Hippocampal formation (tissue), 2 donors: ENCODE measurements around the gene KRTAP4-3.
"Not testable (repeated sequence)": the region's sequence is repeated elsewhere in the genome, so short reads cannot be mapped to it uniquely, and the experiment has no call there.

Experiments
- DNase-seq, 2 donors: peaks; one replicate each; lab custom pipeline; 2025; lab: John Stamatoyannopoulos, UW

The KRTAP4-3 gene

DNA sequence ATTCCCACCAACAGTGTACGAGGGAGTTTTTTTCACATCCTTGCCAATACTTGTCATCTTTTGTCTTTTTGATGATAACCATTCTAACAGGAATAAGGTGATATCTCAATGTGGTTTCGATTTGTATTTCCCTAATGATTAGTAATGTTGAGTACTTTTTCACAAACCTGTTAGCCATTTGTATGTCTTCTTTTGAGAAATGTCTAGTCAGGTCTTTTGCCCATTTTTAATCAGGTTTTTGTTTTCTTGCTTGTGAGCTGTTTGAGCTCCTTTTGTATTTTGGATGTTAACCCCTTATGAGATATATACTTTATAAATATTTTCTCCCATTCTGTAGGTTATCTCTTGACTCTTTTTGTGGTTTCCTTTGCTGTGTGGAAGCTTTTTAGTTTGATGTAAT lies 16.5 kb downstream of the KRTAP4-3 start:
- no peak for DNase-seq

DNA sequence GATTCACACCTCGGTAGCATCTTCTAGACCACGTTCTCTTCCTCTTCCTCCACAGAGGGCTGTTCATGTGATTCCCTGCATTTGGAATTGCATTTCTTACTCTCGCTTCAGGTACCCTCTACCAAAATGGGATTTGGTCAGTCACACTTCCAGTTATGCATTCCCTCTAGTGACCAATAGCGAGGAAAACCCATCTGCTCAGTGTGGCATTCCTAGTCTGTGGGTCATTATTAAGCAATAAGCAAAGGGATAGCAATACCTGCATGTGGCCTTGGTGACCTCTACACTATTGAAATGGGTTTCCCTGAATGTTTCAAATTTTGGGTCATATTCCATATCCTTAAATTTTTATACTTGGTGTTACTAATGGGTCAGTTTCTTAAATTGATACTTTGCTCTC lies 18.0 kb downstream of the KRTAP4-3 start:
- DNase-seq = no peak

DNA sequence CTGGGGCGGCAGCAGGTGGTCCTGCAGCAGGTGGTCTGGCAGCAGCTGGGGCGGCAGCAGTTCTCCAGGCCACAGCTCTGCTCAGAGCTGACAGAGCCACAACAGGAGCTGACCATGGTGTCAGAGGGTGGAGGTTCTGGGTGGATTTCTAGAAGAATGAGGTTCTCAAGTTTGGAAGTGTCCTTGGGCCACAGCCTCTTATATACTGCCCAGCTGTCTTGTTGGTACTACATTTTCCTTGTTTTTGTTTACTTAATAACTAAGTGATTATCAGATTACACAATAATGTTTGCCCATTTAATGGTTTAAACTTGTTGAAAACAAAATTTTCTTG lies 18.4 kb downstream of the KRTAP4-3 start, which contains the start of gene KRTAP4-5:
TSS of gene KRTAP4-5 (minus strand) at position 174 of the 334 bp plus-strand sequence. CDS start at position 116, 58 bp downstream.
- no peak for DNase-seq

DNA sequence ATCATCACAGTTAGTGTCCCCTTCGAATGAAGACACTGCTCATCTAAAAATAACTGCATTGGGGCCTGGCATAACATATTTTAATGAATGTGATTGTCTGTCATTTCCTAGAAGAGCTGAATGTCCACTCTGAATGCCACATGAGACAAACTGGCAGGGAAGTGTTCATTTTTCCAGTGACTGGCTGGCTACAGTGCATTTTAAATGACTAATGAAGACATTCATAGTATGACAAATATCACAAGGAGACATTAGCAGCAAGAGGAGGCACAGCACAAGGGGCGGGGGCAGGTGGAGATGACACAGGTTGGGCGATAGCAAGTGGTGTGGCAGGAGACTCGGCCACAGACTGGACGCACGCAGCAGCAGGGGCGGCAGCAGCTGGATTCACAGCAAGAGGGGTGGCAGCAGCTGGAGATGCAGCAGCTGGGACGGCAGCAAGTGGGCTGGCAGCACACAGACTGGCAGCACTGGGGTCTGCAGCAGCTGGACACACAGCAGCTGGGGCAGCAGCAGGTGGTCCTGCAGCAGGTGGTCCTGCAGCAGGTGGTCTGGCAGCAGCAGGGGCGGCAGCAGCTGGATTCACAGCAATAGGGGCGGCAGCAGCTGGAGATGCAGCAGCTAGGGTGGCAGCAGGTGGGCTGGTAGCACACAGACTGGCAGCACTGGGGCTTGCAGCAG lies 18.9 kb downstream of the KRTAP4-3 start:
- DNase-seq = not testable (repeated sequence)

DNA sequence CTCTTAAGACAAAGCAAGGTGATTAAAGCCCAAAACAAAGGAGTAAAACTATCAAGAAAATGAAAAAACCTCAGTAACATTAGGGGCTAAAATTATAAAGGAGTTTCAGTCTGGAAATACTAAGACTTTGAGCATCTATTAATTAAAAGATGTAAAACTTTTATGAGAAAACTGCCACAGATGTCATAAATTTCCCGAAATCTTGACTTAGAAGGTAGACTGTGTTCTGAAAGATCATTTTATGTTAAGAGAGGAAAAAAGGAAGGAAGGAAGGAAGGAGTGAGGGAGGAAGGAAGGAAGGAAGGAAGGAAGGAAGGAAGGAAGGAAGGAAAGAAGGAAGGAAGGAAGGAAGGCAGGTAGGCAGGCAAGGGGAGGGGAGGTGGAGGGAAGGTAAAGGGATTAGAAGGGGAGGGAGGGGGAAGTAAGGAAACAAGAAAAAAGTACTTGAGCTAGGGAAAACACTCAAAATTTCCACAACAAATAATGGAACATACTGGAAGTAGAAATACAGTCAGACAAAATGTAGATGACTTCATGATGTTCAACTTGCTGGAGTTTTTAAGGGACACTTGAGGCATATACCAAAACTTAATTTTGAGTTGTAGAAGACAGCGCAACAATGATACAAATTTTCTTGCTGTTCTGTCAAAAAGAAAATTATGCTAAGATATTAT lies 20.4 kb downstream of the KRTAP4-3 start:
- DNase-seq = no peak

DNA sequence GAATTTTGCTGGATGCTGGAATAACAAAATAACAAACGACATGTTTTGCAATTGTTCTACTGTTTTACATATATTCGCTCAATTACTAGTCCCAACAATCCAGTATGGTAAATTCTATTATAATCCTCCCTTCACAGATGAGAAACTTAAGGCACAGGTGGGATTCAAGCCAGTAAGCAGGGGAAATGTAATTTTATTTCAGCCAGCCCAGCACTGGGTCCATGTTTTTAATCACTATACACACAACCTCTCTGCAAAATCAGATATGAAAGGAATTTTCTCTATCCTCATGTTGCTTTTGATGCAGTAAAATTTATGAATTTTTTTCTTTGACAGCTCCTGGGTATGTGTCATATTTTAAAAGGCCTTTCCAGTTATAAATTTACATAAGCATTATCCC lies 22.8 kb downstream of the KRTAP4-3 start:
- DNase-seq = no peak

DNA sequence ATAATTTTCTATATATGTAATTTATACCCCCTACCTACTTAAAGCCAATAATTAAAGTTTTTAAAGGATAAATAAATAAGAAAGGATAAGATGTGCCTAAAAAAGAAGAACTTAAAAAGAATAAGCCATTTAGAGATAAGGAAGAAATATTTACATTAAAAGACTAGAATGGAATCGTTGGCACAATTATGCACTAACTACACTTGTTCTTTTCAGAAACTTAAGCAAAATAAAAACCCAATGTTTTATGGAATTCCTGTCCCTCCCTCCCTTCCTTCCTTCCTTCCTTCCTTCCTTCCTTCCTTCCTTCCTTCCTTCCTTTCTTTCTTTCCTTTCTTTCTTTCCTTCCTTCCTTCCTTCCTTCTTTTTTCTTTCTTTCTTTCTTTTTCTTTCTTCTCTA lies 23.2 kb downstream of the KRTAP4-3 start:
- no peak for DNase-seq

DNA sequence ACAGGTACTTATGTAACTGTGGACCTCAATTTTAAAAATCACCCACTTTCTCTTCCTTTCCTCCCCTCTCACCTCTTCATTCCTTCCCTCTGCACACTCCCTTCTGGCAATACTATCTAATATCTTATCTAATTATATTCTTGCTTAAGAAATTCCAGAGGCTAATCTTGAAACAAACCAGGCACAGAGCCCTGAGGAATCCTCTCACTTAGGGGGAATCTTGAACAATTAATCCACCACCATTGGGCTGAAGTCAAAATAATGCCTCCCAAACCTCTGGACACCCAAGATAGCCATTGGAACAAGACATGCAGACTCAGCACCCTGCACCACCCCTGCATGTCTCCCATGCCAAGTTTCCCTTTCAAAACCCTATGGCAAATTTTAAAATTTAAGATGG lies 26.7 kb downstream of the KRTAP4-3 start:
- no peak for DNase-seq

DNA sequence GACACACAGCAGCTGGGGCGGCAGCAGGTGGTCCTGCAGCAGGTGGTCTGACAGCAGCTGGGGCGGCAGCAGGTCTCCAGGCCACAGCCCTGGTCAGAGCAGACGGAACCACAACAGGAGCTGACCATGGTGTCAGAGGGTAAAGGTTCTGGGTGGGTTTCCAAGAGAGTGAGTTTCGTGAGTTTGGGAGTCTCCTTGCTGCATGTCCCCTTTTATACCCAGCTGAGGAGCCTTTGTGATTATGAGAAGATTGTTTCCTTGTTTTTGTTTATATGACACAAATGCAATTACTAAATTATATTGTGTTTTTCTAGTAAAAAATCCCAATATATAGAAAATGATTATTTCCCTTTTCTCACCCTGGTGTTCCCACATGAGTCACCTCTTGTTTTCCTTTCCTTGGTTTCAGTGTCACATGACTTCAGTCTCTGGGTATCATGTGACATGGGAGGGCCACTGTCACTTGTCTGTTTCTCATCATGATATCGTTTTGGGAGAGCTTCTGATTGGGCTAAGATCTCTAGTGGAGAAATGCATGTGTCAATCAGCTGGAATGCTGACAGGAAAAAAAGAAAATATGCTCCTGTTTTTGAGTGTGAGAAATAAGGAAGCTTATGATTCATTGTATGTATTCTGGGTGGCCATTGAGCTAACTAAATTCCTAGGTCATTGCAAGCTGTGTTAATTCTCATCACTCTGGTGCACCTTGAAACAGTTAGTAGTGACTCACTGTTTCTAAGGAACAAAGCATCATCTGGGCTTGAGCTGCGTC lies 27.5 kb downstream of the KRTAP4-3 start, which contains the start of gene KRTAP4-6:
TSS of gene KRTAP4-6 (minus strand) at position 185 of the 772 bp plus-strand sequence. CDS start at position 128, 57 bp downstream.
- no peak for DNase-seq

DNA sequence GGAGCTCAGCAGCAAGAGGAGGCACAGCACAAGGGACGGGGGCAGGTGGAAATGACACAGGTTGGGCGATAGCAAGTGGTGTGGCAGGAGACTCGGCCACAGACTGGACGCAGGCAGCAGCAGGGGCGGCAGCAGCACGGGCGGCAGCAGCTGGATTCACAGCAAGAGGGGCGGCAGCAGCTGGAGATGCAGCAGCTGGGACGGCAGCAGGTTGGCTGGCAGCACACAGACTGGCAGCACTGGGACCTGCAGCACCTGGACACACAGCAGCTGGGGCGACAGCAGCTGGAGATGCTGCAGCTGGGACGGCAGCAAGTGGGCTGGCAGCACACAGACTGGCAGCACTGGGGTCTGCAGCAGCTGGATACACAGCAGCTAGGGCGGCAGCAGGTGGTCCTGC lies 28.2 kb downstream of the KRTAP4-3 start:
- DNase-seq = not testable (repeated sequence)

DNA sequence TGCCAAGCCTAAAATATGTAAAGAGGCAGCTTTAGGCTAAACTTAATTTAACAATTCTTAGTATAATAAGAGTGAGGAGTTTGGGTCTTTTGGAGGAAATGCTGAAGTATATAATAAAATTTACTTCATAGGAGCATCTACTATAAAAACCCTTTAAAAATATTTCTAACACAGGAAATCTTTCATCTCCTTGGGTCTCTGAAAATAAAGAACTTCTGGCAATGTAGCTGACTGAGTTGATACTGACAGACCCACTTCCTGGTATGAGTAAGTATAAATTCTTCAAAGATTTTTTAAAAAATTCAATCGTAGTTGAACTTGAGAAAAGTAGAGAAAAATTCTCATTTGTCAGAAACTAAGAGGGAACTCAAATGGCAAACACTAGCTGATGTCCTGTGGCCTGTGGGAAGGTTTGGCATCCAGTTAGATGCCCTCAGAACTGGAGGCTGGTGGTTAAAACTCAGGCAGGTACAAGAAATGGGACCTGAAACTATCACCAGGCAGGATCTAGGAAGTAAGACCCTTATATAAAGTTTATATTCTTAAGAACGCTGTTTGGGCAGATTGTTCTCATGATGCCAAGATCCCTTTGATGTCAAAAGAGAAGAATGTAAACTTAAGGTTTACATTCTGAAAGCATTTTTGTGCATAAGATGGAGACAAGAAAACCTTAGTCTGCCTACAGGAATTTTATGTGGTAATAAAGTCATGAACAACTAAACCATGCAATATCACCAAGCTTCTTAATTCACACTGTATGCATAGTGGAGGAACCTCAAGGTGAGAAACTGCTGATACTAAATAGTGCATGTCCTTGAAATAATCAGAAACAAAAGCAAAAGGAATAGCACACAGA lies 33.9 kb downstream of the KRTAP4-3 start:
- no peak for DNase-seq

DNA sequence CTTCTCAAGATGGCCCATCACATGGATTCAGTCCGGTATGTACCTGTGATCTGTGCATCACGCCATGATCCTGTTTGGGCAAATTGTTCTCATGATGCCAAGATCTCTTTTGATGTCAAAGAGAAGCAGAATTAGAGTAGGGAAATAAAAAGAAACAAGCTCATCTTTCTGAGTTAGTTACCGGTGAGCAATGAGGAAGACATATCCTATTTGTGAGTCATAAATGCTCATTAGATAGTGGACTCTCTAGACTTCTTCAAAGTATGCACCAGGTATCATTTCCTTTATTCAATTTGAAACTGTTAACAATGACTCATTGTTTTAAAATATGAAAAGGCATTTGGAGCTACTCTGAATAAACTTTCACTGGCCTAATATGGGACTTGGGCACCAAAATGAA lies 36.0 kb downstream of the KRTAP4-3 start:
- DNase-seq = no peak

DNA sequence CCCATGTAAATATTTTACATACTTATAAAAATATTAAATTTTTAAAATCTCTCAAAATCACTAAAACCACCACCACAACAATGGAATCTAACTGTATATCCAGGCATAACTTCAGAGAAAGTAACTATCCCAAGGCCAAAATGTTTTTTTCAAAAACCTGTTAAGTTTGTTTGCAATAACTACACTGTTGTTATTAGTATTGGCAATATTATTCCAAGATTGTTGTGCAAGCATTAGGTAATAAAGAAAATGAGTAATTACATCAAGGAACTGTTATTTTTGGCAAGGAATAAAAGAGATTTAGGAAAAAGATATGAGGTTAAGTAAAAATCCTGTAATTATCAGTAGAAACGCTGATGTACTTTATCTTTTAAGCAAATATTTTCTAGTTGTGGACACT lies 40.6 kb downstream of the KRTAP4-3 start:
- no peak for DNase-seq

DNA sequence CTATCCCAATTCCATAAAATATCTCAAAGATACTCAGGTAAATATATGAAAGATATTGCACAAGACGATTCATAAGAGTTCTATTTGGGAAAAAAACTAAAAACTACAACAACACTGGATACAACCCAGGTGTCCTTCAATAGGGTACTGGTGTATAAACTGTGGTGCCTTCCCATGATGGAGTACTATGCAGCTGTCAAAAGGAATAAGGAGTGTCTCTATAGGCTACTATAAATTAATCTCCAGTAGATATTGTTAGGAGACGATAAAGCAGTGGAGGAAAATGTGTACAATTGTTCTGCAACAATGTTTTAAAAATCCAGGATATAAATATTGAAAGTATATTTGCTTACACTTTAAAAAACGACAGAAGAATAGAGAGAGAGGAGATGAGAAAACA lies 41.6 kb downstream of the KRTAP4-3 start:
- DNase-seq = no peak

DNA sequence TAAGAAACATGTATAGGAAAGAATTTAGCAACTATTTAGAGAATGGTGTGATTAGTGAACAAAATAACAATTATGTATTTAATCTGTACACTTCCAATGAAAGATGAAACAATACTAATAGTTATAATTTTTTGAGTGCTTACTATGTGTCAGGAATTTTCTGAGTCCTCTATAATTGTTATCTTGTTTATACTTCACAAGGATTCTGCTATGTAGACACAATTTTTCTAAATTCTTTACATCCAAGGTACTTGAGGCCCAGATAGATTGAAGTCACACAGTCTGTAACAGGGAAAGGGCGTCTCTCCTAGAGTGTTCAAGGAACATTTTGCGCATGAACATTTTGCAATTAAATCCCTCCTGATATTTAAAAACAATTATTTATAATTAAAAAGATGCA lies 43.0 kb downstream of the KRTAP4-3 start:
- DNase-seq = no peak

DNA sequence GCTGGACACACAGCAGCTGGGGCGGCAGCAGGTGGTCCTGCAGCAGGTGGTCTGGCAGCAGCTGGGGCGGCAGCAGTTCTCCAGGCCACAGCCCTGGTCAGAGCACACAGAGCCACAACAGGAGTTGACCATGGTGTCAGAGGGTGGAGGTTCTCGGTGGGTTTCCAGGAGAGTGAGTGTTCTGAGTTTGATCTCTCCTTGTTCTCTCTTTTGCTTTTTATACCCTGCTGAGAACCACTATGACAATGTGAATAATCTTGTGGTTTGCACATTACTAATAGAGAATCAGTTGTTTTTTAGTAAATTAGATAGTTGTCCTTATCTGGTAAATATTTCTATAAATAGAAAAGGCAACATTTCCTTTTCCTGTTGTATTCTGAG lies 44.0 kb downstream of the KRTAP4-3 start, which contains the start of gene KRTAP4-12:
TSS of gene KRTAP4-12 (minus strand) at position 192 of the 381 bp plus-strand sequence. CDS start at position 132, 60 bp downstream.
- DNase-seq = not testable (repeated sequence)

DNA sequence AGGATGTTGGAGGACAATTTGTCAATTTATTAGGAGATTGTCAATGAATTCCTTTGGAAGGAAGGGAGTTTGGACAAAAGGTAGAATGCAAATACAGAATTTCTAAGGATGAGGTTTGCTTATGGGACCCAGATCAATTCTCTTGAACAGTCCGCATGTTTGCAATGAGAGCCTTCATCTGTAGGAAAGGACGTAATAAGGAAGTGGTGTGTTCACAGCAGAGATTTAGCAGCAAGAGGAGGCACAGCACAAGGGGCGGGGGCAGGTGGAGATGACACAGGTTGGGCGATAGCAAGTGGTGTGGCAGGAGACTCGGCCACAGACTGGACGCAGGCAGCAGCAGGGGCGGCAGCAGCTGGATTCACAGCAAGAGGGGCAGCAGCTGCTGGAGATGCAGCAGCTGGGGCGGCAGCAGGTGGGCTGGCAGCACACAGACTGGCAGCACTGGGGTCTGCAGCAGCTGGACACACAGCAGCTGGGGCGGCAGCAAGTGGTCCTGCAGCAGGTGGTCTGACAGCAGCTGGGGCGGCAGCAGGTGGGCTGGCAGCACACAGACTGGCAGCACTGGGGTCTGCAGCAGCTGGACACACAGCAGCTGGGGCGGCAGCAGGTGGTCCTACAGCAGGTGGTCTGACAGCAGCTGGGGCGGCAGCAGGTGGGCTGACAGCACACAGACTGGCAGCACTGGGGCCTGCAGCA lies 44.6 kb downstream of the KRTAP4-3 start:
- DNase-seq = not testable (repeated sequence)

DNA sequence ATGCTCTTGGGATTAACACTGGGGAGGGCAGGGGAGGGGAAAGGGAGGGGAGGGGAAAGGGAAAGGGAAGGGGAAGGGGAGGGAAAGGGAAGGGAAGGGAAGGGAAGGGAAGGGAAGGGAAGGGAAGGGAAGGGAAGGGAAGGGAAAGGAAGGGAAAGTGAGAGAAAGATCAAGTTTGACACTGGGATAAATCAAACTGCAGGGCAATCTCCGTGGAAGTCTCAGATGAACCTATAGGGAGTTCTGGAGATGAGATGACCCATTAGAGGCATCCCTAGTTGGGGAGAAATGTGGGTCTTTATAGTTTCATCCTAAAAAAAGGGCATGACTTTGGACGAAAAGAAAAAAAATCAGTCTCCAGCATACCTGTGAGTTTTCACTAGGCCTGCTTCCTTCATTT lies 46.3 kb downstream of the KRTAP4-3 start:
- no peak for DNase-seq

DNA sequence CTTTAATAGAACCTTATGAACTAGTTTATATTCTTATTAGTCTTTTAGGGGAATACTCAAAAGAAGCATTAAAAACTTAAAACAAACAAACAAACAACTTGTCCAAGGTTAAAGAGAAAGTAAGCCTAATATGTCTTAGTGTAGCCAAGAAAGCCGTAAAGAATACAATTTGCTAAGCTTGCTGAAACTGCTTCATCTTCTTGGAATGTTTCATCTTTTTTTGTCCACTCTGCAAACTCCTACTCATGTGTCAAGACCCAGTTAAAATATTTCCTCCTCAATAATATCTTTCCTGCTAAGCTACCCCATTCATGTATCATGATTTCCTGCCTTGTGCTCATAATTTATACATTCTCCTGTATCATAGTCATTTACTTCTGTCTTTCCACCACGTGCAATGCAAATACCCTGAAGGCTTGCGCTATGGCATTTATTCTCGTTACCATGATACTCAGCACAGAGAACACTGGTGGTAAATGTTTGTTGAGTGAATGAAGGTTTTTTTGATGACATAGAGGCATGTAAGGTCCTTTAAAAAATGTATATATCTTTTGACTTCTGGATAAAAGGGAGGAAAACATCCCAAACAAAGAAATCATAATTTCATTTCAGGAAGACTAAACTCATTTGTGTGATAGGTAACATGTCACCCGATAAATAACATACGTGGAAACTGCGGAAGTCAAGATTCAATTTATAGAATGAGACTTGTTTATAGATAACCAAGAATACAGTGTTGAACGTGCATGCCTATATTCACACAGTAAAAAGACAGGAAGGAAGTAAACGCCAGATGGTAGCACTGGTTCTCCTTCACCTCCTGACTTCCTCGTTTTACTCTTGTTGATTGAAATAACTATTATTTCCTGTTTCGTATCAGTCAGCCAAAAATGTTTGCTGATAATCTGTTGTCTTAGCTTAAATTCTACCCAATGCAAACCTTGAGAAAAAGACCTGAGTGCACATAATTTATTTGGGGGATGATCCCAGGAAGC lies 48.0 kb downstream of the KRTAP4-3 start:
- DNase-seq = not testable (repeated sequence)

DNA sequence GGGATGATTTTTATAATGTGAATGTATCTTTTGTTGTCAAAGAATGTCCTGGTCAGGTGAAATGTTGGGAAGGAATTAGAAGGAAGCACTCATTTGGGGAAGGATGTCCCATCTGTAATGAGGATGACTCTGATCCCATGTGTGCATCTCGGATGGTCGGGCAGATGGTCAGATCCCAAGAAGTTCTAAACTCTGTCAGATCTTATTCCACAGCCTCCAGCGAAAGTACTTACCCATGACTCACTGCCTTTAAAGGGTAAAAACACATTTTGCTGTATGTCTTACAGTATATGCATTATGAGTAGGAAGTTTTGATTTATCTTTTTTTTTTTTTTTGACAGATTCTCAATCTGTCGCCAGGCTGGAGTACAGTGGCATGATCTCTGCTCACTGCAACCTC lies 49.3 kb downstream of the KRTAP4-3 start:
- DNase-seq = no peak
